Measurements from ENCODE around the gene LBP.

LBP gene

GRCh38 chr20:38418509-38419204 is 72.4 kb downstream of the LBP start:
- Histone ChIP-seq H3K9me3 (ENCODE audit: control extremely low read depth in 1 of 5, control insufficient read depth in 4 of 5, insufficient read depth in 2 of 5, low read depth in 1 of 5, low read length in 4 of 5) (no peaks in the 10 kb centered on the region), H3K36me3 (ENCODE audit: control insufficient read depth in 4 of 4, insufficient read depth in 4 of 4, low read length in 3 of 4) (peaks cover 6 to 74% (median 62%) of the 10 kb centered on the region in 4 experiments), H3K4me1 (ENCODE audit: control extremely low read depth in 1 of 4, control insufficient read depth in 4 of 4, insufficient read depth in 4 of 4, low read length in 3 of 4) (no peaks in the 10 kb centered on the region), H3K27me3 (replicated peaks in 2 of 5; ENCODE audit: control insufficient read depth in 4 of 5, insufficient read depth in 5 of 5, low read length in 4 of 5) (no peaks in the 10 kb centered on the region), H3K4me3 (ENCODE audit: control insufficient read depth in 1 of 7, extremely low read depth in 1 of 7, insufficient read depth in 4 of 7, low read depth in 2 of 7, low read length in 6 of 7) (no peak overlapping the region), H3K27ac (ENCODE audit: insufficient read depth in 1 of 2, low read depth in 1 of 2, low read length in 2 of 2, poor library complexity in 1 of 2, severe bottlenecking in 2 of 2) (no peak overlapping the region)
- 91% methylated on average over 4 of the region's 4 CpGs for WGBS (ENCODE audit: insufficient coverage)
- no peak for DNase-seq
- ChIA-PET CTCF (interaction anchor here (0.9 to 1.5 kb wide), 3 partner anchors 11 to 357 kb away, joined by 3 to 9 read pairs (median 3); partner anchors contain the start of gene SNHG17), POLR2A (no interaction called here)

- Histone ChIP-seq H3K36me3 (ENCODE audit: control insufficient read depth in 4 of 4, insufficient read depth in 4 of 4, low read length in 3 of 4) (peaks cover 14 to 86% (median 72%) of the 10 kb centered on the region in 4 experiments), H3K4me1 (ENCODE audit: control extremely low read depth in 1 of 4, control insufficient read depth in 4 of 4, insufficient read depth in 4 of 4, low read length in 3 of 4) (no peaks in the 10 kb centered on the region), H3K27ac (ENCODE audit: insufficient read depth in 1 of 2, low read depth in 1 of 2, low read length in 2 of 2, poor library complexity in 1 of 2, severe bottlenecking in 2 of 2) (no peak overlapping the region), H3K4me3 (ENCODE audit: control insufficient read depth in 1 of 7, extremely low read depth in 1 of 7, insufficient read depth in 4 of 7, low read depth in 2 of 7, low read length in 6 of 7) (no peak overlapping the region), H3K27me3 (replicated peaks in 2 of 5; ENCODE audit: control insufficient read depth in 4 of 5, insufficient read depth in 5 of 5, low read length in 4 of 5) (no peaks in the 10 kb centered on the region), H3K9me3 (ENCODE audit: control extremely low read depth in 1 of 5, control insufficient read depth in 4 of 5, insufficient read depth in 2 of 5, low read depth in 1 of 5, low read length in 4 of 5) (no peaks in the 10 kb centered on the region)
- POLR2A ChIA-PET, result no interaction called here
- CTCF ChIA-PET, result no interaction called here
- 100% methylated on average over 7 of the region's 9 CpGs for WGBS (ENCODE audit: insufficient coverage)
- DNase-seq, result no peak
Measured at GRCh38 chr20:38420388-38421085, 74.3 kb downstream of the LBP start.

GRCh38 chr20:38421915-38422314 is 75.6 kb downstream of the LBP start:
- Histone ChIP-seq H3K4me3 (ENCODE audit: control insufficient read depth in 1 of 7, extremely low read depth in 1 of 7, insufficient read depth in 4 of 7, low read depth in 2 of 7, low read length in 6 of 7) (no peak overlapping the region), H3K27me3 (replicated peaks in 2 of 5; ENCODE audit: control insufficient read depth in 4 of 5, insufficient read depth in 5 of 5, low read length in 4 of 5) (no peaks in the 10 kb centered on the region), H3K36me3 (ENCODE audit: control insufficient read depth in 4 of 4, insufficient read depth in 4 of 4, low read length in 3 of 4) (peaks cover 15 to 91% (median 77%) of the 10 kb centered on the region in 4 experiments), H3K4me1 (ENCODE audit: control extremely low read depth in 1 of 4, control insufficient read depth in 4 of 4, insufficient read depth in 4 of 4, low read length in 3 of 4) (no peaks in the 10 kb centered on the region), H3K27ac (ENCODE audit: insufficient read depth in 1 of 2, low read depth in 1 of 2, low read length in 2 of 2, poor library complexity in 1 of 2, severe bottlenecking in 2 of 2) (no peak overlapping the region), H3K9me3 (ENCODE audit: control extremely low read depth in 1 of 5, control insufficient read depth in 4 of 5, insufficient read depth in 2 of 5, low read depth in 1 of 5, low read length in 4 of 5) (no peaks in the 10 kb centered on the region)
- no peak for DNase-seq
- POLR2A ChIA-PET, result no interaction called here
- 93% methylated on average over 6 of the region's 10 CpGs for WGBS (ENCODE audit: insufficient coverage)
- CTCF ChIA-PET, result no interaction called here

- no peaks in the 10 kb centered on the region for H3K9me3 ChIP-seq (ENCODE audit: control extremely low read depth in 1 of 5, control insufficient read depth in 4 of 5, insufficient read depth in 2 of 5, low read depth in 1 of 5, low read length in 4 of 5)
- ChIA-PET CTCF (interaction anchor here (0.7 to 1.3 kb wide), 2 partner anchors 11 to 376 kb away, joined by 3 to 6 read pairs; partner anchors contain the start of gene SNHG17), POLR2A (interaction anchor here (0.6 kb wide), 2 partner anchors 15 to 428 kb away, joined by 3 to 6 read pairs; no protein-coding TSS in a partner anchor)
- DNase-seq, result no peak
- no peaks in the 10 kb centered on the region for H3K27me3 ChIP-seq (replicated peaks in 2 of 5; ENCODE audit: control insufficient read depth in 4 of 5, insufficient read depth in 5 of 5, low read length in 4 of 5)
- H3K4me1 ChIP-seq (ENCODE audit: control extremely low read depth in 1 of 4, control insufficient read depth in 4 of 4, insufficient read depth in 4 of 4, low read length in 3 of 4), result no peaks in the 10 kb centered on the region
- 100% methylated on average over 1 of the region's 4 CpGs for WGBS (ENCODE audit: insufficient coverage)
- no peak overlapping the region for H3K4me3 ChIP-seq (ENCODE audit: control insufficient read depth in 1 of 7, extremely low read depth in 1 of 7, insufficient read depth in 4 of 7, low read depth in 2 of 7, low read length in 6 of 7)
- peaks cover 20 to 98% (median 85%) of the 10 kb centered on the region in 4 experiments for H3K36me3 ChIP-seq (ENCODE audit: control insufficient read depth in 4 of 4, insufficient read depth in 4 of 4, low read length in 3 of 4)
- no peak overlapping the region for H3K27ac ChIP-seq (ENCODE audit: insufficient read depth in 1 of 2, low read depth in 1 of 2, low read length in 2 of 2, poor library complexity in 1 of 2, severe bottlenecking in 2 of 2)
Measured at GRCh38 chr20:38423541-38423940, 77.3 kb downstream of the LBP start.

GRCh38 chr20:38424401-38424800 is 78.1 kb downstream of the LBP start:
- H3K36me3 ChIP-seq (ENCODE audit: control insufficient read depth in 4 of 4, insufficient read depth in 4 of 4, low read length in 3 of 4), result peaks cover 23 to 99% (median 88%) of the 10 kb centered on the region in 4 experiments
- DNase-seq, result no peak
- no peak overlapping the region for H3K27ac ChIP-seq (ENCODE audit: insufficient read depth in 1 of 2, low read depth in 1 of 2, low read length in 2 of 2, poor library complexity in 1 of 2, severe bottlenecking in 2 of 2)
- H3K9me3 ChIP-seq (ENCODE audit: control extremely low read depth in 1 of 5, control insufficient read depth in 4 of 5, insufficient read depth in 2 of 5, low read depth in 1 of 5, low read length in 4 of 5), result no peaks in the 10 kb centered on the region
- CTCF ChIA-PET, result interaction anchor here (1.3 kb wide), 1 partner anchor 10 kb away, joined by 6 read pairs; the partner anchor contains the start of gene SNHG17
- no peaks in the 10 kb centered on the region for H3K4me1 ChIP-seq (ENCODE audit: control extremely low read depth in 1 of 4, control insufficient read depth in 4 of 4, insufficient read depth in 4 of 4, low read length in 3 of 4)
- POLR2A ChIA-PET, result no interaction called here
- H3K27me3 ChIP-seq (replicated peaks in 2 of 5; ENCODE audit: control insufficient read depth in 4 of 5, insufficient read depth in 5 of 5, low read length in 4 of 5), result no peaks in the 10 kb centered on the region
- 100% methylated on average over 1 of the region's 1 CpG for WGBS (ENCODE audit: insufficient coverage)
- no peak overlapping the region for H3K4me3 ChIP-seq (ENCODE audit: control insufficient read depth in 1 of 7, extremely low read depth in 1 of 7, insufficient read depth in 4 of 7, low read depth in 2 of 7, low read length in 6 of 7)

GRCh38 chr20:38426006-38426897 is 80.0 kb downstream of the LBP start:
- peak in 1 of 3 donors; percentile 27 for DNase-seq

More at GRCh38 chr20:38426006-38426897, 80.0 kb downstream of the LBP start:
- Histone ChIP-seq H3K27me3 (replicated peaks in 2 of 5; ENCODE audit: control insufficient read depth in 4 of 5, insufficient read depth in 5 of 5, low read length in 4 of 5) (no peaks in the 10 kb centered on the region), H3K4me1 (ENCODE audit: control extremely low read depth in 1 of 4, control insufficient read depth in 4 of 4, insufficient read depth in 4 of 4, low read length in 3 of 4) (peaks cover 0 to 4% (median 0%) of the 10 kb centered on the region in 4 experiments), H3K4me3 (ENCODE audit: control insufficient read depth in 1 of 7, extremely low read depth in 1 of 7, insufficient read depth in 4 of 7, low read depth in 2 of 7, low read length in 6 of 7) (no peak overlapping the region), H3K9me3 (ENCODE audit: control extremely low read depth in 1 of 5, control insufficient read depth in 4 of 5, insufficient read depth in 2 of 5, low read depth in 1 of 5, low read length in 4 of 5) (peaks cover 0 to under 1% (median 0%) of the 10 kb centered on the region in 5 experiments), H3K36me3 (ENCODE audit: control insufficient read depth in 4 of 4, insufficient read depth in 4 of 4, low read length in 3 of 4) (peaks cover 28 to 95% (median 86%) of the 10 kb centered on the region in 4 experiments), H3K27ac (ENCODE audit: insufficient read depth in 1 of 2, low read depth in 1 of 2, low read length in 2 of 2, poor library complexity in 1 of 2, severe bottlenecking in 2 of 2) (no peak overlapping the region)
- 96% methylated on average over 14 of the region's 15 CpGs for WGBS (ENCODE audit: insufficient coverage)
- ChIA-PET POLR2A (no interaction called here), CTCF (interaction anchor here (1.4 kb wide), 1 partner anchor 15 kb away, joined by 3 read pairs; no protein-coding TSS in a partner anchor)
